Measurements from ENCODE around the gene CTTNBP2. TPM values are rescaled to one million over a fixed set of nuclear protein-coding genes. Genes with fewer than 3 reads are reported as not detected.
A peak's percentile ranks its signal among the peaks of the same experiment; 100 is the strongest.

CTTNBP2 gene
- total RNA-seq, 1 experiment from 2014 or later = 17.6 TPM

DNA sequence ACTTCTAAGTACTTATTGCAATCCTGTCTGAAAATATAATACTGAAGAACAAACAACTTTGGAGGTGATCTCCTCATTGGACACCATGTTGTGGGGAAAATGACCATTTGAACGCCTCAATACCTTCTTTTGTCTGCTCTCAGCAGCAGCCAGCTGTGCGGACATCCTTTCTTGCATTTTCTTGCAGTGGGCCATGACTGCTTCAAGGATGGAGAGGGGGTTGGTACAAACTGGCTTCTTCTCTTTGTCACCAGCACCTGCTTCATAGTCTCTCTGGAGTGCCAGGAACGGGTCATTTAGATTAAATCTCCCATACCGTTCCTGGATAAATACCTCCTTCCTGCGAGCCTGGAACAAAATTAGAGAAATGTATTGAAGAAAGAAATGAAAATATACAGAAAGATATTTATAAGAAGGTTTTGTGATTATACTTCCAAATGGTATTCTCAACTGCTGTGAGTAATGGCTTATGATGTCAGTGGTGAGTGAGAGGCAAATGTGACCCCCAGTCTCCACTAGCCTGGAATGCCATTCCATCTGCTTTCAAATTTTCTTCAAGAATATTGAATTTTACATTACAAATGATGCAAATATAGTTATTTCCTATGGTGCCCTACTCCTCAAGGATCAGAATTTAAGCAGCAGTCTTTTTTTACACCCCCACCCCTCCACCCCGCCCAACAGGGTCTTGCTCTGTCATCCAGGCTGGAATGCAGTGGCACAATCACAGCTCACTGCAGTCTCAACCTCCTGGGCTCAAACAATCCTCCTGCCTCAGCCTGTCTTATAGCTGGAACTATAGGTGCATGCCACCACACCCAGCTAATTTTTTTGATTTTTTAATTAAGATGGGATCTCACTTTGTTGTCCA, 62.4 kb downstream of the CTTNBP2 start:
- Histone ChIP-seq H3K27me3 (ENCODE audit: insufficient read depth, low read length) (no peaks in the 10 kb centered on the region), H4K5ac (ENCODE audit: insufficient read length, low read depth, low read length) (no peak overlapping the region), H3K4me1 (ENCODE audit: insufficient read depth, low read length) (peaks cover 18% of the 10 kb centered on the region; the same call in 1 of the 2 replicates), H4K8ac (replicated peaks; ENCODE audit: insufficient read length, low read depth, low read length) (no peak overlapping the region), H3K9me3 (ENCODE audit: control insufficient read depth, low read depth, low read length) (no peaks in the 10 kb centered on the region), H3K4me2 (ENCODE audit: insufficient read depth, insufficient read length, low read length) (peak overlapping the region; percentile 58), H4K91ac (ENCODE audit: insufficient read length, low read depth, low read length) (no peak overlapping the region), H3K79me1 (ENCODE audit: insufficient read depth, low read depth, low read length, poor library complexity, severe bottlenecking) (no peaks in the 10 kb centered on the region), H3K18ac (ENCODE audit: insufficient read length, low read depth, low read length) (no peak overlapping the region), H2BK120ac (ENCODE audit: low read depth, low read length, poor library complexity, severe bottlenecking) (no peak overlapping the region), H3K9ac (ENCODE audit: extremely low read depth, insufficient read length, low read length) (no peak overlapping the region), H3K56ac (ENCODE audit: insufficient read length, low read depth, low read length) (no peak overlapping the region), H4K20me1 (ENCODE audit: control insufficient read depth, insufficient read depth, insufficient read length) (no peaks in the 10 kb centered on the region), H2BK5ac (ENCODE audit: insufficient read length, low read length) (no peak overlapping the region), H3K27ac (ENCODE audit: insufficient read length, low read depth, low read length) (peak overlapping the region; percentile 74), H3K79me2 (ENCODE audit: insufficient read depth, low read length) (no peaks in the 10 kb centered on the region; the same call in 1 of the 2 replicates), H2AFZ (ENCODE audit: low read length) (no peak overlapping the region), H3K4ac (ENCODE audit: low read depth, low read length) (no peak overlapping the region), H3K14ac (ENCODE audit: insufficient read depth, low read length) (no peak overlapping the region), H2BK20ac (ENCODE audit: low read depth, low read length, poor library complexity, severe bottlenecking) (no peak overlapping the region), H2BK15ac (ENCODE audit: low read depth, low read length) (no peak overlapping the region), H3K23ac (ENCODE audit: insufficient read length, low read depth, low read length) (no peak overlapping the region), H2BK12ac (ENCODE audit: insufficient read length, low read depth, low read length) (no peak overlapping the region), H3T11ph (ENCODE audit: low read length) (no peak overlapping the region), H2AK5ac (ENCODE audit: insufficient read length, low read length) (no peak overlapping the region), H3K23me2 (ENCODE audit: insufficient read length, low read depth, low read length, poor library complexity, severe bottlenecking) (no peaks in the 10 kb centered on the region)
- DNase-seq = peak; percentile 68
- peaks cover 51 to 53% of the 10 kb centered on the region in 2 experiments for H3K4me1 Mint-ChIP-seq
- peak overlapping the region in 1 of 2 experiments; percentile 62; a peak in 4 of 5 replicates for H3K4me3 Mint-ChIP-seq
- no CpG with 5 or more reads among the region's 6 CpGs for WGBS (ENCODE audit: extremely low coverage, insufficient read length, low lambda C conversion rate)
- H3K27ac Mint-ChIP-seq = peak overlapping the region; percentile 84 to 98 (median 95)
- TF ChIP-seq, protein P1, sequence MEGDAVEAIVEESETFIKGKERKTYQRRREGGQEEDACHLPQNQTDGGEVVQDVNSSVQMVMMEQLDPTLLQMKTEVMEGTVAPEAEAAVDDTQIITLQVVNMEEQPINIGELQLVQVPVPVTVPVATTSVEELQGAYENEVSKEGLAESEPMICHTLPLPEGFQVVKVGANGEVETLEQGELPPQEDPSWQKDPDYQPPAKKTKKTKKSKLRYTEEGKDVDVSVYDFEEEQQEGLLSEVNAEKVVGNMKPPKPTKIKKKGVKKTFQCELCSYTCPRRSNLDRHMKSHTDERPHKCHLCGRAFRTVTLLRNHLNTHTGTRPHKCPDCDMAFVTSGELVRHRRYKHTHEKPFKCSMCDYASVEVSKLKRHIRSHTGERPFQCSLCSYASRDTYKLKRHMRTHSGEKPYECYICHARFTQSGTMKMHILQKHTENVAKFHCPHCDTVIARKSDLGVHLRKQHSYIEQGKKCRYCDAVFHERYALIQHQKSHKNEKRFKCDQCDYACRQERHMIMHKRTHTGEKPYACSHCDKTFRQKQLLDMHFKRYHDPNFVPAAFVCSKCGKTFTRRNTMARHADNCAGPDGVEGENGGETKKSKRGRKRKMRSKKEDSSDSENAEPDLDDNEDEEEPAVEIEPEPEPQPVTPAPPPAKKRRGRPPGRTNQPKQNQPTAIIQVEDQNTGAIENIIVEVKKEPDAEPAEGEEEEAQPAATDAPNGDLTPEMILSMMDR (conservative IDR thresholded peaks at IDR 0.05) = no peak
- H3K36me3 Mint-ChIP-seq (ENCODE audit: insufficient read depth in 1 of 3, low read depth in 3 of 3) = peaks cover 0 to 2% (median 0%) of the 10 kb centered on the region in 3 experiments; a peak in 2 of 7 replicates
- no peaks in the 10 kb centered on the region for H3K9me3 Mint-ChIP-seq
- H3K27me3 Mint-ChIP-seq (ENCODE audit: low read depth) = no peaks in the 10 kb centered on the region
